NCI-H226 (cell line): ENCODE results near the gene MRPL37.
A peak's percentile ranks its signal among the peaks of the same experiment; 100 is the strongest.

Source experiments
- DNase-seq: peaks from one replicate; pipeline ENCODE4 v3.0.0-alpha.2; 2015

MRPL37 gene

GRCh38 chr1:54241364-54241763, 41.4 kb downstream of the MRPL37 start:
- no peak for DNase-seq

DNA sequence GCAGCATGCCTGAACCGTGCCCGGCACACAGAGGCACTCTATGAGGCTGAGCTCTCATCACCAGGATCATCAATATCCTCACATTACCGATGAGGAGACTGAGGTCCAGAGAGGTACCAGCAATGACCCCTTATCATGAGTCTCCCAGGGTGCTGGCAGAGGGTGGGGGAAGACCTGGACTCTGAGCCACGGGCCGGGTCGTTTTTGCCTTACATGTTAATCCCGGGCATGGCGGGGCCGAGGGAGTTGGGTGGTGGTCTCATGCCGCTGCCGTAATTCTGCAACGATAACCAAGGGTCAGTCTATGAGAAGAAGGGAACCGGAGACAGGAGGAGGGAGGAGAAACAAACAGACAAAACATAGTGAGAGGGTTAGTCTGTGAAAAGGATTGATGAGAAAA, 43.1 kb downstream of the MRPL37 start:
- DNase-seq: no peak

DNA sequence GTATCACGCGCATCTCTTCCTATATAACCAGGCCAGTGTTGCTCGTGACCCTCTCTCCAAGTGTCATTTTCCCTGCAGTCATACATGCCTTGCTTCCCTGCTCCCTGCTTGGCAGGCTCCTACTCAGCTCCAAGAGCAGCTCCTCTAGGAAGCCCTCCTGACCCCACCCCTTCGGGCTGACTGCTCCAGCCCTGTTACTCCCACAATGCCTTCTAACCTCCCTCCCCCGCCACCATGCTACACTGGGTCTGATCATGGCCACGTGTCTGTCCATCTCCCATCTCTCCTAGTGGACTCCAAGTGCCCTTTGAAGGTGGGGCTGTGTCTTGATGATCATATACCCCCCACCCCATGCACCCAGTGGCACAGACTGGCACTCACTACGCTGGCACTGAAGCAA, 44.7 kb downstream of the MRPL37 start:
- DNase-seq: no peak

DNA sequence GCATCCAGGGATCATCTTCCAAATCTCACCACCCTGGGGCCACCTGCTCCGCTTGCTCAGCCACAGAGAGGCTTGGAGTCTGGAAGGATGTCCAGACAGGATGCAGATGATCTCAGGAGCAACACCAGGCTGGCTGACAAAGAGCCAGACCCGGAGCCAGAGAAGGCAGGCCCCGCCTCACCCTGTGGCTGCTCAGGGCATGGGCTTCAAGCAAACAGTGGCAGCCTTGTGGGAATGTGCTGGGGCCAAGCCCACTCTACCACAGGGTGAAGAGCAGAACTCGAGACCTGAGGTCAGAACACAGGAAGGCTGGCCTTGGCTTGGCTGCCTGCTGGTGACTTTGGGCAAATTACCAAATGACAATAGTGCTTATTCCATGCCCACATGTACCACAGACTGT, 45.5 kb downstream of the MRPL37 start:
- DNase-seq: no peak

DNA sequence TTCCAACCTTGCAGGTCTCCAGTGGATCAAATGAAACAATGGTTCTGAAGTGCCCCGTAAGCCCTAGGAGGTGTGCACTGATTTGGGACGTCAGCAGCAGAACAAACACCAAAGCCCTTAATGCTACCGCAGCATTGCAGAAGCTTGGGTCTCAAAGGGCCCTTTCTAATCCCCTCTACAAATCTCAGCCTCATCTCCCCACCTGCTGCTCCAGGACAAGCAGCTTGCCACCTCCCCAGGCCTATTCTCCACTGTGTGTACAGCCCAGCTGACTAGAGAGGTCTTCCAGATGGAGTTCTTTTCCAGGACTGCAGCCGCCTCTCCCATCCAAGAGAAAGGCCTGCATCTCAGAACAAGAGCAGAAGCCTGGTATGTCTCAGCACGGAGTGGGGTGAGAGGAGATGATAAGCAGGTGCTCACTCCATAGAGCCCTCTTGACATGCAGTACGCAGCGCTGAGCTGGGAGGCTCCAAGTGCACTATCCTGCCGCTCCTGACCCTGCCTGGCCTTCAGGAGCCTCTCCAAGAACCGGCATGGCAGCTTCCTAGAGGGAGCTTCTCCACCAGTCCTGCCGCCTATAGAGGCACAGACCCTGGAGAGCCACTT, 46.3 kb downstream of the MRPL37 start:
- DNase-seq: no peak

GRCh38 chr1:54247863-54248515, 48.0 kb downstream of the MRPL37 start:
- DNase-seq: no peak

DNA sequence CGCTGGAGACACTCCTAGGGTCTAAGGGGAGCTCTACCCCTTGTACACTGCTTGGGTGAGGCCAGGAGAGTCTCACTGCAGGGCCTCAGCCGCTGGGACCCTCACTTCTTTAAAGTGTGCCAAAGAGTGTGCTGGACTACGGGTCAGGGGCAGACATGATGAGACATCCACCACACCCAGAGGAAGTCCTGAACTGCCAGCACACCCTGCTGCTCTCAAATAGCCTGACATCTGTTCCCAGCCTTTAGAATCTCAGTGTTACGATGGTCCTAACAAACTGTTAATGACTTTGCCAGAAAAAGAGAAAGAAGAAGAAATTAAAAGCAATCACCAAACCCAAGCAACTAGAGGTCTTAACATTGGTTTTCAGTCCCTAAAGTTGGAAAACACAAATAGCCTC, 49.0 kb downstream of the MRPL37 start:
- no peak for DNase-seq

- no peak for DNase-seq
These were observed 50.0 kb downstream of the MRPL37 start for GRCh38 chr1:54249819-54250435.

DNA sequence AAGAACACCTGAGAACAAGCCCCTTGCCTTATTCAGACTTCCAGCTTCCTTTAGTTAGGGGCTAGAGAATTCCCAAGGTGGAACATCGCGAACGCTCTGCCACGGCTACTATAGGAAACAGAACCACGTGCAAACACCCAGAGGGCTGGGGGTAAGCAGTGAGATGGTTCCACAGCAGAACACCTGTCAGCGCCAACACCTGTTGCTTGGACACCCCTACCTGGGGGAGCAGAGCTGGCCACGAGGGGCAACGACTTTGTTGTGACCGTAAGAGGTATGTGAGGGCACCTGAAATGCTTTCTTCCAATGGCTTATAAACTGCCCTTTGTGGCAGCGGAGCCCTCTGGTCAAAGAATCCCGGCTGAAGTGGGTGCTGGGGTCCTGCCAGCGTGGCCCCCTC, 50.7 kb downstream of the MRPL37 start:
- DNase-seq: no peak

GRCh38 chr1:54252371-54252936, 52.5 kb downstream of the MRPL37 start:
- DNase-seq: no peak

DNA sequence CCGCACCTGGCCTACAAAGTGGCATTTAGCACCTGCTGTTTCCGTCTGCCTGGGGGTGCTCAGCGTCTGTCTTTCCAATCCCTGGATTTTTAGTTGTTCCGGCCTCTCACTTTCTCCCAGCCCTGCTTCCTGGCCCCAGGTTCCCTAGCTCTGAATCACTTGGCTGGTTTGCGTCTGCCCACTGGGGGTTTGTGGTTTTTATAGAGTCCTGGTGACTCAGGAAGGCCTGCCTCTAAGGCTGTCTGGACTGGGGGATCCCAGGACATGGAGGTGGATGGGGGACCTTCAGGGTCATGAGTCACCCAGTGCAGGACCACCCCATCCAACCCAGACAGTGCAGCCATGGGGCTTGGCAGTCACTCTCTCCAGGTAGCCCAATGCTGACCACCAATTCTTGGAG, 53.5 kb downstream of the MRPL37 start:
- peak; percentile 94 for DNase-seq

GRCh38 chr1:54254055-54254454, 54.1 kb downstream of the MRPL37 start:
- DNase-seq: peak; percentile 23

- DNase-seq: no peak
These were observed 55.2 kb downstream of the MRPL37 start for GRCh38 chr1:54255026-54255702.

- no peak for DNase-seq
These were observed 56.8 kb downstream of the MRPL37 start for GRCh38 chr1:54256522-54257345.

- DNase-seq: no peak
These were observed 57.3 kb downstream of the MRPL37 start for GRCh38 chr1:54257346-54257620.

DNA sequence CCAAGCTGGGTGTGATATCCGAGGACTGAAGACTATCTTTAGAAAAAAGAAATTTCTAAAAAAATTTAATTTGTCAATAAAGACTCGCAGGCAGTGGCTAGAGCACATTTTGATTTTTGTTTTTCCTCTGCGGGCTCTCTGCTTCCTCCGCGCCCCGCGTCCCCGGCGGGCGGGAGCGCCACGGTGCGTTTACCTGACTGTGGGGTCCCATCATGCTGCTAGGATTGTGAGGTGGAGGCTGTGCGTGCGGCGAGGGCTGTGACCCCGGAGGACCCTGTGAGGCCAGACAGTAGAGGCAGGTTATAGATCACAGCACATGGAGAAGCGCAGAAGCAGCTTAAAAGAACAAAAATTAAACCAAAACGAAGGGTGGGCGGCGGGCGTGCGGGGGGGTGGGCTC, 57.9 kb downstream of the MRPL37 start:
- DNase-seq: no peak

DNA sequence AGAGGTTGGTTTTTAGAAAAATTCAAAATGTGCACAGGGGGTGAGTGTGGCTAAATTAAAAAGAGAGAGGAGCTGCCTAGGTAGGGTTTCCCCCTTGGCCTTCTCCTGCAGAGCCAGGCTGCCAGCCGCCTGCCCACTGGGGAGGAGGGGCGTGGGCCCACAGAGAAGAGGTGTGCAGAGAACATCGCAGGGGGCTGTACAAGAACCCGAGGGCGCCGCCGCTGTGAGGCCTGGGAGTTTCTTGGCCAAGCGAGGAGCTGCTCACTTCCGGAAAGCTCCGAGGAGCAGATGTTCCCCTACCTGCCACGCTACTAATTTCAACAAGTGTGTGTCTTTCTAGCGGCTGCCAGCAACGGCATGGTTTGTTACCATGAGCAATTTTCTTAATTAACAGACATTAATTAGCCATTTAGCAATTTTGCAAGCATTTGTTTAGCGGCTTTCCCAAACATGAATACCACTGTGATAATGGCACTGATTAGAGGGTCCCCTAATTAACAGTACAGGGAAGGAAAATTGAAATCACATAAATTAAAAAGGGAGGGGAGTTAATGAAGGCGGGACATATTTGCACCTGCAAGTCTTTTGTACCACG, 59.7 kb downstream of the MRPL37 start:
- no peak for DNase-seq

- no peak for DNase-seq
These were observed 60.8 kb downstream of the MRPL37 start for GRCh38 chr1:54260810-54261209.

GRCh38 chr1:54262244-54262643, 62.3 kb downstream of the MRPL37 start:
- DNase-seq: no peak

DNA sequence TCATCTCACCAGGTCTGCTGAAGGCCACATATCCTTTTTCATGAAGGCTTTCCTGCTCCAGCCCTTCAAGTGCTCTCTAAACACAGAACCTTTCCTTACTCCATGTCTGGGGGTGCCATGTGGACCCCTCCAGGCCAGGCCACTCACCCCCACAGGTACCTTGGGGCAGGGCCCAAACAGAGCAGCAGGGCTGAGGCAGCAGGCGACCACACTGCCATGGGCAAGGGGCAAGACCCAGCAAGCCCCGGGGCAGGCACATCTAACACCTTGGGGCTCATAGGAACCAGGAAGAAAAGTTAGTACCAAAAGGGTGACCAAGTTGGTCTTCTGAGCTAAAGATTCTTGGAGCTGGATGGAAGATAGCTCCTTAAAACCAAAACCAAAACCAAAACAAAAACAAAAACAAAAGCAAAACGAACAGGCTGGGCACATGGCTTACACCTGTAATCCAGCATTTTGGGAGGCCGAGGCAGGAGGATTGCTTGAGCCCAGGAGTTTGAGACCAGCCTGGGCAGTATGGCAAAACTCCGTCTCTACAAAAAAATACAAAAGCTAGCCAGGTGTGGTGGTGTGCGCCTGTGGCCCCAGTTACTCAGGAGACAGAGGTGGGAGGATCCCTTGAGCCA, 63.7 kb downstream of the MRPL37 start:
- no peak for DNase-seq

- no peak for DNase-seq
These were observed 65.2 kb downstream of the MRPL37 start for GRCh38 chr1:54265126-54265525.

GRCh38 chr1:54265659-54266058, 65.7 kb downstream of the MRPL37 start:
- DNase-seq: no peak
